Stimulated activated CD8-positive, alpha-beta memory T cell treated with anti-CD3 and anti-CD28 coated beads, Interleukin-15, amount 100 ng/mL, for 48 hours (primary cell): ENCODE results near the gene CHFR.
A peak's percentile ranks its signal among the peaks of the same experiment; 100 is the strongest.
"Not testable (repeated sequence)": the region's sequence is repeated elsewhere in the genome, so short reads cannot be mapped to it uniquely, and the experiment has no call there.

Experiments
- DNase-seq, 2 donors: peaks; one replicate each; pipeline ENCODE4 v3.0.0-alpha.2; 2020; ENCODE audit warnings: low read depth in 2 of 2

Gene CHFR

DNA sequence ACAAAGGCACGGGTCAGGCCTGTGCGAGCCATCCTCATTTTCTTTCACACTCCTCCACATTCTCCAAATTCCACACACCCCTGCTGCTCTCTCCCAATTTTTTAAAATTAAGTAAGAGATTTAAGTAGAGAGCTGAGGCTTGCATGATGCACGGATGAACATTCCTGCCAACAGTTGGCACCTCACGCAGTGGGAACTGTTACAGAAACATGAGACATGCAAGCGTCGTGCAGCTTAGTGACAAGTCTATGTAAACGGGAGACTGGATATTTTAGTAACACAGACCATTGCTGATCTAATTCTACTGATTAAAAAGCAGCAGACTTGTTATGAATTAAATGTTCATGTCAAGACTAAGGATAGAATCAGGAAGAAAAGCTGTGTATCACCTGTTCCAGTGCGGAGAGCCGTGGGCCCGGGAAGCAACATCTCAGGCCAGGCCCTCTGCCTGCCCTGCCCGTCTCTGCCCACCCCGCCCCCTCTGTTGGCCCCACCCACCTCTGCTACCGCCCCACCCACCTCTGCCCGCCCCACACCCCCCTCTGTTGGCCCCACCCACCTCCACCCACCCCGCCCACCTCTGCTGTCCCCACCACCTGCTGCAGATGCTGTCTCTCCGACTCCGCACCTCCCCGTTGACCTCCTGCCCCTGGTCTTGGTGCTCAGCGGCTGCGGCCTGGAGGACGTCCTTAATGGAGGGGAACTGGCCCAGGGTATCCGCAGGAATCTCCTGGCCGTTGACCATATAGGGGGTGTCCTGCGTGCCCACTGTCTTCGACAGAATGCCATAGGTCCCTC is 79.9 kb downstream of the CHFR start:
- no peak for DNase-seq

- DNase-seq = peak; percentile 27 to 36
Observed at GRCh38 chr12:132806857-132807256, 80.5 kb downstream of the CHFR start.

DNA sequence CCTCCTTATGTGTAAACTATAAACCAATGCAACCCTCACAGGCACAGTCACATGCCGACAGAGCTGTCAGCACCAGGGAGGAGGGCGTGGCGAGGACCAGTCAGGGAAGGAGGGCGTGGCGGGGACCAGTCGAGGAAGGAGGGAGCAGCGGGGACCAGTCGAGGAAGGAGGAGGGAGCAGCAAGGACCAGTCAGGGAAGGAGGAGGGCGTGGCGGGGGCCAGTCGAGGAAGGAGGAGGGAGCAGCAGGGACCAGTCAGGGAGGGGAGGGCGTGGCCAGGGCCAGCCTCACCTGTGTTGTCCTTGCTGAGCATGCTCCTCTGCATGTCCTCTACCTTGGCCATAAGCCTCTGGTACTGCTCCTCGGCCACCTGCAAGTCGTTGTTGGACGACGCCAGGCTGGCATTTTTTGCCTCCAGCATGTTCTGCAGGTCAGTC is 83.0 kb downstream of the CHFR start:
- DNase-seq = no peak

GRCh38 chr12:132803888-132804287 is 83.5 kb downstream of the CHFR start:
- no peak for DNase-seq

- DNase-seq = no peak
Observed at GRCh38 chr12:132803125-132803524, 84.3 kb downstream of the CHFR start.

DNA sequence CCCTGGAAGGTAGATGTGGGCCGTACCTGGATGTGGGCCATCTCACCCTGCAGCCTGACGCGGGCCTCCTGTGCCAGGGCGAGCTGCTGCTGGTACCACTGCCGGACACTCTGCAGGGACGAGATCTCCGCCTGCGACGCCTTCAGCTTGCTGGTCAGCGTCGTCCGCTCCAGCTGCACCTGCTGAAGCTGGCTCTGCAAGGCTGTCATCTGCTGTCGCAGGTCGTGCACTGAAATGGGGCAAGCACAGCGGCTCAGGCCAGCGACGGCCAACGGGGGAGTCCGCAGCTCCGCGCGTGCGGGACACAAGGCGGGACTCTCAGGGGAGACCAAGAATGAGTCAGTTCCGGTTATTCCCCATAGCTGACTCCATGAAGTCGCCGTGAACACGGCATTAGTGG is 85.7 kb downstream of the CHFR start:
- DNase-seq = no peak

GRCh38 chr12:132798836-132799235 is 88.6 kb downstream of the CHFR start:
- no peak for DNase-seq

DNA sequence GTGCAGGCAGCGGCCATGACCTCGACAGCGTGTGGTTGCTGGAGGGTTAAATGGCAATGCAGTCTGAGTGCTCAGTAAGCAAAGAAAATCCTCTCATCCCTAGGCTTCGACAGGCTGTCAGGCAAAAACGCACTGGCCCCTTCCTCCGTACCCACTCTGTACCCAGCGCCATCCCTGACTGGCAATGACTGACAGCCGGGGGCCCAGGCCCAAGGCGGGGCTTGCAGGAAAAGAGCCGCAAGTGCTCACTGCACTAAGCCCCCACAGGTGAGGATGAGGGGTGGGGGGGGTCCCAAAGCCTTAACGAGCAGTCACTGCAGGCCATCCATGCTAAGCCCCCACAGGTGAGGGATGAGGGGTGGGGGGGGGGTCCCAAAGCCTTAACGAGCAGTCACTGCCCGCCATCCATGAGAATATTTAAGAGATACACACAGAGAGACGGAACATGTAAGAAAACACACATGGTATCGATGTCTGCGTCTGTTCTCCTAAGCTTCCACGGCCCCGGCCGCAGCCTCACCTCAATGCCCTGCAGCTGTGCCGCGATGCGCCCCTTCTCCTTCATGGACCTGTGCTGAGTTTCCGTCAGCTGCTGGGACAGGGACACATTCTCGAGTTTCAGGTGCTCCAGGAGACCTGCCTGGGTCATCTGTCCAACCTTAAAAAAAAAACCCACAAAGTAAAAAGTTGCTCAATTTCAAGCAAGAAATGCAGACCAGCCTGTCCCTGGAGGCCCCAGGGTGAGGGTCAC is 89.4 kb downstream of the CHFR start:
- DNase-seq = no peak

DNA sequence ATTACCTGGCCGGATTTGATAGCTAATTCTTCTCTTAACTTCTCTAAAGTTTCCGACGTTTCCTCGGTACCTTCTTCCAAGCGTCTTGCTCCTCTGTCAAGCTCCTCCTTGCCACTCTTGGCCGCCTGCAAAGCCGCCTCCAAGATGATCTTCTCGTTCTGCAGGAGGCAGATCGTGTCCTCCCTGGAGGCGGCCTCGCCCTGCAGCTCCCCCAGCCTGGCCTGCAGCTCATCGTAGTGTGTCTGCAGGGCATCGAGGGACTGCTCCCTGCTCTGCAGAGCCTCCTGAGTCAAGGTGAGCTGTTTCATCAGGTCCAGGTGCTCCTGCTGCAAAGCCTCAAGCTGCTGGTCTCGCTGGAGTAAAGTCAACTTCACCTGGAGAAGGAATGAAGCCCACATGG is 91.6 kb downstream of the CHFR start:
- DNase-seq = no peak

DNA sequence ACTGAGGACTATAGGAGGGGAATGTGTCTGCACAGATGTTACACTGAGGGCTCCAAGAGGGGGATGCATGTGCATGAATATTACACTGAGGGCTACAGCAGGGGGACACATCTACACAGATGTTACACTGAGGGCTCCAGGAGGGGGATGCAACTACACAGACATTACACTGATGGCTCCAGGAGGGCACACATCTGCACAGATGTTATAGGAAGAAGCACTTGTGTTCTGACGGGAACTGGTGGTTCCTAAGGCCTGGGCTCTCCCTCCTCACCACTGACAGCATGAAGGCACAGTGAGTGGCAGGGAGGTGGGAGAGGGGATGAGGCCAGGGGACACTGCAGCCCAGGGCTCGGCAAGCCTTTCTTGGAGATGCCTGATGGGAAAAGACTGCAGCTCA is 95.5 kb downstream of the CHFR start:
- not testable (repeated sequence) for DNase-seq

- DNase-seq = no peak
Observed at GRCh38 chr12:132789099-132789471, 98.3 kb downstream of the CHFR start.

- no peak for DNase-seq
Observed at GRCh38 chr12:132788375-132789098, 98.9 kb downstream of the CHFR start.

DNA sequence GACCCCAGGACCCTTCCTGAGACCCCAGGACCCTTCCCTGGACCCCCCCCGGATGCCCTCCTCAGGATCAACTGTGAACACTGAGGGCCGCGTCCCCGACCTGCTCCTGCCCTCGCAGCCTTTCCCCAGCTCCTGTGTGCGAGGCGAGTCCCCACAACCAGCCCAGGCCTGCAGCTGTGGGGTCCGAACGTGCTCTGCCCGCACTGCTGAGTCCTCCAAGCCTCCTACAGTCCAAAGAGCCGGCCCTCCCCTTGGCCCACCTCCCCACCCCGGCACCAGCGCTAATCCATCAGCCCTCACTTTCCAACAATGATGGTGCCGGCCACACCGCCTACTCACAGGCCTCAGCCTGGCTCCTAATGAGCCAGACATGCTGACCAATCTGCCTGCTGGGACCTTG is 99.5 kb downstream of the CHFR start:
- DNase-seq = no peak

DNA sequence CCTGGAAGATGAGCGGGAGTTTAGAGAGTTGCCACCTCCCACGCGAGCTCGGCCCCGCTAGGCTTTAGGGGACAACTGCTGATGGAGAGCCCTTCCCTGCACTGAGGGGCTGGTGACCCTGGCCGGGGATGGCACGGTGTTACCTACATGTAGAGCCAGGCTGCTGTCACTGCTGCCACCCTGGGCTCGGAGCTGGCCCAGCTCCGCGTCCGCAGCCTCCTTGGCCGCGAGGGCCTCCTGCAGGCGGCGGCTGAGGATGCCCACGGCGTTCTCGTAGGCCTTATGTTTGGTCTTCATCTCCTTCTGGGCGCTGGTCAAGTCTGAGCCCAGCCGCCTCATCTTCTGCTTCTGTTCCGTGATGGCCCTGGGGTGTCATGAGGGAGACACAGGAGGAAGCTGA is 101.2 kb downstream of the CHFR start:
- DNase-seq = no peak

GRCh38 chr12:132784580-132784979 is 102.8 kb downstream of the CHFR start:
- DNase-seq = no peak

DNA sequence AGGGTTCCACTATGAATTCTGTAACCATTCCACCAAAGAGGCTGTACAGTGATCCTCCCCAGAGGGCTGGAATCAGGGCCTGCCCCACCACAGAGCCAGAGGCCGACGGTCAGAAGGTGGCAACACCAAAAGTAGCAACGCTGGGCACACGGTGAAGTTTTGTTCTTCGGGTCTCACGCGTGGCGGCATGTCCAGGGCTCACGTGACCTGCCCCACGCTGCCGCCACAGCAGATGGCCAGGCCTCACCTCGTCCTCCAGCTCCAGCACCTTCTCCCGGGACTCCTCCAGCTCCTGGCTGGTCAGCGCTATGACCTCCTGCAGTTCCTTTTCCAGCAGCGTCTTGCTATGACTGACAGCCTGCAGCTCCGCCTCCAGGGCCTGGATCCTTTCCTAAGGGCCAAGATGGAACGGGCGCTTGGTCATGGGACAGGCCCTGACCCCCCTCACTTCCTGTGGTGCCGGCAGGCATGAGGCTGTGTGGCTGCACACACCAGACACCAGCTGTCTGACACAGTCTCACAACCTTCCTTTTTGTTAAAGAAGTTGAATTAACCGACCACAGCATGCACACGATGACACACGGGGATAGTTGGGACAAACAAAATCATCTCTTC is 103.4 kb downstream of the CHFR start:
- DNase-seq = no peak
